ENCODE measurements around the gene MRRF. TPM values are rescaled to one million over a fixed set of nuclear protein-coding genes. Genes with fewer than 3 reads are reported as not detected.

Gene MRRF
- total and polyA plus RNA-seq, 4 experiments from 2014 or later, result 15.6 to 27.3 (median 22.5) TPM

DNA sequence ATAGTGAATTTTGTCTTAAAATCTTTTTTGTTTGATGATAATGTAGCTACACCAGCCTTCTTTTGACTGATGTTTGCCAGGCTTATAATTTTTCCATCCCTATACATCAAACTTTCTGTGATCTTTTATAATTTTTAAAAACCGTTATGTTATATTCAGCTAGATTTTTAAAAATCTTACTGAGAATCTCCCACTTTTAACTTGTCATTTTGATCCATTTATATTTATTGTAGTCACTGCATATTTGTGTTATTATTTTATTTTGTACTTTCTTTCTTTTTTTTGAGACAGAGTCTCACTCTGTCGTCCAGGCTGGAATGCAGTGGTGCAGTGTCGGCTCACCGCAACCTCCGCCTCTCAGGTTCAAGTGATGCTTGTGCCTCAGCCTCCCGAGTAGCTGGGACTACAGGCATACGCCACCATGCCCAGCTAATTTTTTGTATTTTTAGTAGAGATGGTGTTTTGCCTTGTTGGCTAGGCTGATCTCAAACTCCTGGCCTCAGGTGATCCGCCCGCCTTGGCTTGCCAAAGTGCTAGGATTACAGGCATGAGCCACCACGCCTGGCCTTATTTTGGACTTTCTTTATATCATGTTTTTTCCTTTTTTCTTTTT, 12.7 kb downstream of the MRRF start:
- POLR2A ChIA-PET (ENCODE audit: partially characterized antibody), result interaction anchor here (0.9 kb wide), 1 partner anchor 13 kb away, joined by 5 read pairs; the partner anchor contains the start of genes MRRF and RBM18

DNA sequence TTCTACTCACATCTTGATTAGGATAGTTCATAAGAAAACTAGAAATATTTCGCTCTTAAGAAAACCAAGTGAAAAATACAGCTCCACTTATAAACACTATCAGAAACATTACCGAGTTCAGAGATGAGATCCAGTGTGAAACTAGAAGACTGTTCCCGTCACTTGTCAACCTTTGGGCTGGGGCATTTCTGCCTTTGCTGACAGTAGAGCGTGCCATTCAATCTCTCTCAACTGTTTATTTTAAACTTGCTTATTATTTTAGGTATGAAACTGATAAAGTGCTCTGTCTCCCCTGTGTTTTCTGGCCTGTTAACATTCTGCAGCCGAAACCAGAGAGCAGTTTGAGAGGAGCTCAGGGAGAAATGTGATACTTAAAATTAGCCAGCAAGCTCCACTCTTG, 16.7 kb downstream of the MRRF start:
- Mint-ChIP-seq H3K27ac (peak overlapping the region in 1 of 7 donors; percentile 66), H3K36me3 (peaks cover 46 to 71% of the 10 kb centered on the region in 2 donors), H3K4me1 (peaks cover 0 to 7% (median 1%) of the 10 kb centered on the region in 4 donors), H3K9me3 (peaks cover 0 to 5% (median 0%) of the 10 kb centered on the region in 8 donors), H3K27me3 (no peaks in the 10 kb centered on the region), H3K4me3 (no peak overlapping the region)
- Histone ChIP-seq H3K4me1 (ENCODE audit: insufficient read depth, low read length) (no peaks in the 10 kb centered on the region), H3K9me3 (ENCODE audit: control insufficient read depth in 1 of 2, low read length in 2 of 2) (no peaks in the 10 kb centered on the region), H3K27me3 (ENCODE audit: insufficient read depth, low read length) (no peaks in the 10 kb centered on the region), H3K36me3 (ENCODE audit: insufficient read depth, low read length) (peaks cover 26% of the 10 kb centered on the region), H3K27ac (ENCODE audit: low read depth, low read length) (no peak overlapping the region), H3K4me3 (ENCODE audit: low read length in 2 of 2) (no peak overlapping the region)
- no peak for DNase-seq
- ChIA-PET CTCF (ENCODE audit: partially characterized antibody) (no interaction called here), POLR2A (ENCODE audit: partially characterized antibody) (no interaction called here)
- intact Hi-C loops (cut with micrococcal nuclease), result no loop called here

More for the DNA sequence above, 12.7 kb downstream of the MRRF start:
- Mint-ChIP-seq H3K27me3 (no peaks in the 10 kb centered on the region), H3K27ac (no peak overlapping the region), H3K36me3 (peaks cover 62 to 71% of the 10 kb centered on the region in 2 donors), H3K9me3 (peaks cover 0 to 8% (median 1%) of the 10 kb centered on the region in 8 donors), H3K4me3 (no peak overlapping the region), H3K4me1 (peaks cover 14 to 22% (median 15%) of the 10 kb centered on the region in 4 donors)
- Histone ChIP-seq H3K36me3 (ENCODE audit: insufficient read depth, low read length) (peaks cover 11% of the 10 kb centered on the region), H3K4me1 (ENCODE audit: insufficient read depth, low read length) (no peaks in the 10 kb centered on the region), H3K9me3 (ENCODE audit: control insufficient read depth in 1 of 2, low read length in 2 of 2) (no peaks in the 10 kb centered on the region), H3K27me3 (ENCODE audit: insufficient read depth, low read length) (no peaks in the 10 kb centered on the region), H3K4me3 (ENCODE audit: low read length in 2 of 2) (no peak overlapping the region), H3K27ac (ENCODE audit: low read depth, low read length) (no peak overlapping the region)
- CTCF ChIA-PET (ENCODE audit: partially characterized antibody), result interaction anchor here (1.2 kb wide), 1 partner anchor 13 kb away, joined by 3 read pairs; the partner anchor contains the start of genes MRRF and RBM18
- no peak for DNase-seq
- intact Hi-C loops (cut with micrococcal nuclease), result no loop called here

DNA sequence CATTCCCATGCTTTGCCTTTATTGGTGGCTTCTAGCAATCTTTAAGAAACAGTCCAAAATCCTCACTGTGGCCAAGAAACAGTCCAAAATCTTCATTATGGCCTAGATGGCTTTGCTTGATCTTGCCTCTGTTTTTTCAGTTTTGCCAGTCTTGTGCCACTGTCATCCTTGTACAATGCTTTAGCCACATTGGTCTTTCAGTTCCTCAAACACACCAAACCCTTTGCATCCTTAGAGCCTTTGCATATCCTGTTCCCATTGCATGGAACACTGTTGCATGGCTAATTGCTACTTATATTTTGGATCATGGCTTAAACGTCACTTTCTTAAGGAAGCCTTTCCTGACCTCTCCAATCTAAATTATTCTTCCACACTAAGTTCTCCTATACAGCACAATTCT, 22.1 kb downstream of the MRRF start:
- H3K9me3 ChIP-seq (ENCODE audit: control insufficient read depth in 1 of 2, low read length in 2 of 2), result no peaks in the 10 kb centered on the region
- H3K27me3 ChIP-seq (ENCODE audit: insufficient read depth, low read length), result no peaks in the 10 kb centered on the region
- Mint-ChIP-seq H3K27me3 (no peaks in the 10 kb centered on the region), H3K9me3 (no peaks in the 10 kb centered on the region), H3K4me1 (peaks cover 0 to 2% (median 0%) of the 10 kb centered on the region in 4 donors), H3K27ac (no peak overlapping the region), H3K4me3 (no peak overlapping the region), H3K36me3 (peaks cover 41 to 71% of the 10 kb centered on the region in 2 donors)
- ChIA-PET POLR2A (ENCODE audit: partially characterized antibody) (no interaction called here), CTCF (ENCODE audit: partially characterized antibody) (no interaction called here)
- H3K27ac ChIP-seq (ENCODE audit: low read depth, low read length), result no peak overlapping the region
- H3K36me3 ChIP-seq (ENCODE audit: insufficient read depth, low read length), result peaks cover 16% of the 10 kb centered on the region
- intact Hi-C loops (cut with micrococcal nuclease), result no loop called here
- no peaks in the 10 kb centered on the region for H3K4me1 ChIP-seq (ENCODE audit: insufficient read depth, low read length)
- DNase-seq, result no peak
- no peak overlapping the region for H3K4me3 ChIP-seq (ENCODE audit: low read length in 2 of 2)

DNA sequence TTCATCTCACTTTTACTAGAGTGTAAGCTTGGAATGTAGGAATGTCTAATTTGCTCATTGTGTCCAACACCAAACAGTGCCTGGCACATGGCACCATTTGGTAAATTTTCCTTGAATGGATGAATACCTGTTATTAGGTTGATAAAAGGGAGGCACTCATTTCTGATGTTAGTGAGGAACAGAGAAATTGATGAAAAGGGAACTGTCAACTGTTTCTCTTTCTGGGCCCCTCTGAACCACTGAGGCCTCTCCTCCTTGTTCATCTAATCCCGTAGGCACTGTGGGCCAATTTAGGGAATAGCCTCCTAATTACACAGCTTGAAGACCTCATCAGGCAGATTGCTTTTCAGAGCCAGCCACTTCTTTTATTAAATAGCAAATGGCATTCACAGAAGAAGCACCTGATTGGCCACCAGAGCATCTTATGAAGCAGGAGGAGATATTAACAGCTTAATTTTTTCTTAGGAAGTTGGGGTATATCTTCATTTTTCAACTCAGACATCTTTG, 22.6 kb downstream of the MRRF start:
- no peak overlapping the region for H3K27ac ChIP-seq (ENCODE audit: low read depth, low read length)
- peaks cover 16% of the 10 kb centered on the region for H3K36me3 ChIP-seq (ENCODE audit: insufficient read depth, low read length)
- Mint-ChIP-seq H3K27me3 (no peaks in the 10 kb centered on the region), H3K9me3 (no peaks in the 10 kb centered on the region), H3K36me3 (peaks cover 39 to 70% of the 10 kb centered on the region in 2 donors), H3K27ac (no peak overlapping the region), H3K4me3 (no peak overlapping the region), H3K4me1 (peaks cover 0 to 2% (median 0%) of the 10 kb centered on the region in 4 donors)
- no peaks in the 10 kb centered on the region for H3K4me1 ChIP-seq (ENCODE audit: insufficient read depth, low read length)
- ChIA-PET POLR2A (ENCODE audit: partially characterized antibody) (no interaction called here), CTCF (ENCODE audit: partially characterized antibody) (no interaction called here)
- intact Hi-C loops (cut with micrococcal nuclease), result no loop called here
- no peak for DNase-seq
- H3K9me3 ChIP-seq (ENCODE audit: control insufficient read depth in 1 of 2, low read length in 2 of 2), result no peaks in the 10 kb centered on the region
- no peaks in the 10 kb centered on the region for H3K27me3 ChIP-seq (ENCODE audit: insufficient read depth, low read length)
- H3K4me3 ChIP-seq (ENCODE audit: low read length in 2 of 2), result no peak overlapping the region

DNA sequence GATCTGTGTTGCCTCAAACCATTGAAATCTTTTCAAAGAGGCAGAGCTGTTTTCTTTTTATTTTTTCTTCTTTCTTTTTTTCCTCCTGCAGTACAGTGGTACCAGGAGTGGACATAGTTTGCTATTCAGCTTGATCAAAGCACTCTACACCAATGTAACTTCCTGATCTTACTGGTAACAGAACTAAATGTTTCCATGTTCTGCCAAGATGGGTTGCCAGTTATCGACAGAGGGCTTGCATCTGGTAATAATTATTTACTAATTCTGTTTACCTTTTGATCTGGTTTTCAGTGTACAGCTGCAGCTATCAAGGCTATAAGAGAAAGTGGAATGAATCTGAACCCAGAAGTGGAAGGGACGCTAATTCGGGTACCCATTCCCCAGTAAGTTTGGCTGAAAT, 26.8 kb downstream of the MRRF start:
- Mint-ChIP-seq H3K4me3 (no peak overlapping the region), H3K27me3 (no peaks in the 10 kb centered on the region), H3K9me3 (no peaks in the 10 kb centered on the region), H3K27ac (no peak overlapping the region), H3K4me1 (no peaks in the 10 kb centered on the region), H3K36me3 (peaks cover 68 to 72% of the 10 kb centered on the region in 2 donors)
- Histone ChIP-seq H3K4me1 (ENCODE audit: insufficient read depth, low read length) (no peaks in the 10 kb centered on the region), H3K27ac (ENCODE audit: low read depth, low read length) (no peak overlapping the region), H3K9me3 (ENCODE audit: control insufficient read depth in 1 of 2, low read length in 2 of 2) (no peaks in the 10 kb centered on the region), H3K27me3 (ENCODE audit: insufficient read depth, low read length) (no peaks in the 10 kb centered on the region), H3K36me3 (ENCODE audit: insufficient read depth, low read length) (peaks cover 12% of the 10 kb centered on the region), H3K4me3 (ENCODE audit: low read length in 2 of 2) (no peak overlapping the region)
- CTCF ChIA-PET (ENCODE audit: partially characterized antibody), result no interaction called here
- intact Hi-C loops (cut with micrococcal nuclease), result no loop called here
- DNase-seq, result no peak
- POLR2A ChIA-PET (ENCODE audit: partially characterized antibody), result no interaction called here

DNA sequence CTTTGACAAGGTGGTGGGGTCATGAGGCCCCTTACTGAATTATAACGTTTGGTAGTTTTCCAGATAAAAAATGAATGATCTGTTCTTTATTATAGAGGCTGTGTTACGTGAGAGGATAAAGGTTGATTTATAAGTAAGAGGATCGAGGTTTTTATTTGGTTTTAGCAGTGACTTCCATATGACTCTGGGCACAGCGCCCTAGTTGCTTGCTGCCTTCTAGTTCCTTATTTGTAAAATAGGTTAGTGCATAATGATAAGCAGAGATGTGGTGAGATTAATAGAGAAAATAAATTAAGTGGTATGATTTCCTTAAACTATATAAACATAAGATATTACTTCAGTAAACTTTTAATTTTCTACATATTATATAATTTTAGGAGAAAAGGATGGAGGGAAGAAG, 29.8 kb downstream of the MRRF start:
- CTCF ChIA-PET (ENCODE audit: partially characterized antibody), result no interaction called here
- DNase-seq, result no peak
- POLR2A ChIA-PET (ENCODE audit: partially characterized antibody), result no interaction called here
- H3K27ac Mint-ChIP-seq, result peak overlapping the region in 1 of 7 donors; percentile 3
- no peaks in the 10 kb centered on the region for H3K27me3 Mint-ChIP-seq
- Histone ChIP-seq H3K4me1 (ENCODE audit: insufficient read depth, low read length) (no peaks in the 10 kb centered on the region), H3K9me3 (ENCODE audit: control insufficient read depth in 1 of 2, low read length in 2 of 2) (no peaks in the 10 kb centered on the region), H3K36me3 (ENCODE audit: insufficient read depth, low read length) (peaks cover 13% of the 10 kb centered on the region), H3K27me3 (ENCODE audit: insufficient read depth, low read length) (no peaks in the 10 kb centered on the region), H3K4me3 (ENCODE audit: low read length in 2 of 2) (no peak overlapping the region), H3K27ac (ENCODE audit: low read depth, low read length) (no peak overlapping the region)
- H3K4me3 Mint-ChIP-seq, result no peak overlapping the region
- intact Hi-C loops (cut with micrococcal nuclease), result no loop called here
- peaks cover 0 to 2% (median 0%) of the 10 kb centered on the region in 4 donors for H3K4me1 Mint-ChIP-seq
- H3K9me3 Mint-ChIP-seq, result no peaks in the 10 kb centered on the region
- H3K36me3 Mint-ChIP-seq, result peaks cover 60 to 63% of the 10 kb centered on the region in 2 donors

DNA sequence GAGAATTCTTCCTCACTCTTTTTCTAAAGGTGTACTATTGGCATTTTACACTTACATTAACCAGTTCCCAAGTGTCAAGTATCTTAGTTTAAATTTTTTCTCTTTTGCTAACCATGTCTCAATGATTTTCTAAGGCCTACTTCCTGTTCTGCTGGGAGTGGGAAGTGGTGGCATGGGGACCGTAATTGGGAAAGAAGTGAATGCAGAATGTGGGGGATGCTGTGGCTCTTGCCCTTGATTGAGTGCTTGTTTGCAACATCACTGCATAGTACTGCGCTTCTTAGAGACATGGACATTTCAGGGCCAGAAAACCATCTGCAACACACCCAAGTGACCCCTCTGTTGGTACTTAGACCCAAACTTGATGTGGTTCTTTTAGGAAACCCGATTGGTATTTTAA, 32.8 kb downstream of the MRRF start:
- POLR2A ChIA-PET (ENCODE audit: partially characterized antibody), result no interaction called here
- H3K27ac ChIP-seq (ENCODE audit: low read depth, low read length), result no peak overlapping the region
- no peak overlapping the region for H3K27ac Mint-ChIP-seq
- no peak for DNase-seq
- no peaks in the 10 kb centered on the region for H3K9me3 Mint-ChIP-seq
- intact Hi-C loops (cut with micrococcal nuclease), result no loop called here
- H3K36me3 ChIP-seq (ENCODE audit: insufficient read depth, low read length), result peaks cover 12% of the 10 kb centered on the region
- H3K36me3 Mint-ChIP-seq, result peaks cover 60 to 65% of the 10 kb centered on the region in 2 donors
- H3K27me3 Mint-ChIP-seq, result no peaks in the 10 kb centered on the region
- no peak overlapping the region for H3K4me3 ChIP-seq (ENCODE audit: low read length in 2 of 2)
- no peaks in the 10 kb centered on the region for H3K27me3 ChIP-seq (ENCODE audit: insufficient read depth, low read length)
- CTCF ChIA-PET (ENCODE audit: partially characterized antibody), result no interaction called here
- peaks cover 0 to 3% (median under 1%) of the 10 kb centered on the region in 4 donors for H3K4me1 Mint-ChIP-seq
- no peaks in the 10 kb centered on the region for H3K9me3 ChIP-seq (ENCODE audit: control insufficient read depth in 1 of 2, low read length in 2 of 2)
- H3K4me1 ChIP-seq (ENCODE audit: insufficient read depth, low read length), result no peaks in the 10 kb centered on the region
- no peak overlapping the region for H3K4me3 Mint-ChIP-seq

Measured in CD4-positive, alpha-beta memory T cell (primary cell).